ENCODE measurements around the gene RALGAPA2. TPM values are rescaled to one million over a fixed set of nuclear protein-coding genes. Genes with fewer than 3 reads are reported as not detected.

The RALGAPA2 gene
- total and polyA plus RNA-seq, 2 of the 13 experiments (the other 11 are each of a cell fraction or from before 2014, with no cell fraction given), result 13.8 to 17.7 TPM

DNA sequence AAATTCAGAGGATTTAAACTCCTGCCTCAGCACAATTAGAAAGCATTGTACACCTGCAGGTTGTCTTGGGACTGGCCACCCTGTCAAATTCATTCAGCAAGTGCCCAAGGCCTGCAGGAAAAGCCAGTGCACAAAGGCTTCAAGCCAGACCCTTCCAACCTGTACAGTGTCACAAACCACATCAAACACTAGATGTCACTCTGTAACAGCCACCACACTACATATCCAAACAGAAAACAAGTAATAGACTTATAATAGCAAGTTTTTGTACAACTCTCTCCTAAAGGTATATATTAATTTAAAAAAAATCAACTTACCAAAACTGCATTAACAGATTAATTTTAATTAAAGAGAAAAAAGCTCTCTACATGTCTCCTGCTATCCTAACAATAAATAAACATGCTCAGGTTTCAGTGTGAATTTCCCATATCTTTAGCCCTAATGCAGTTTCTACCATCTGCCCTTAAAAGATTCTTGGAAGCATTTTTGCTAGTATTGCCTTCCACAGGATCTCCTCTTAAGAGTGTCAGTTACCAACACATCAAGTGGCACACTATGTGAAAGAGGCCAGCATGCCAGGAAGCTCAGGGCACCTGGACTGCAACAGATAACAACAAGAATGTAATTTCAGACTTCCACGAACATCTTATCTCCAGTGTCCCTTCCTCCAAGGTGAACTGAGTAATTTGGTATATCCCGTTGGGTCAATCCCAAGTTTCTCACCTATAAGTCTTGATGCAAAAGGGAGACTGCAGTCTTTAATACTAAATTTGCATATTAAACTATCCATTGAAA, 47.5 kb downstream of the RALGAPA2 start:
- peak; percentile 99 for ATAC-seq
- 78% methylated on average over 2 of the region's 2 CpGs for WGBS (ENCODE audit: low lambda C conversion rate)
- H3K4me2 ChIP-seq (ENCODE audit: low read depth, low read length), result no peak overlapping the region
- in situ Hi-C loops (cut with HindIII; ENCODE audit: extremely low pct_ligation_motif_present, low pct_unique_long_range_greater_than_20kb), result loop anchor here (5.0 kb wide), 1 partner anchor 157 kb away; no protein-coding TSS in a partner anchor
- H3K4me1 ChIP-seq (ENCODE audit: insufficient read depth, low read length), result no peaks in the 10 kb centered on the region
- CTCF ChIA-PET (ENCODE audit: low intra/inter-chr PET ratio, low total read pairs), result interaction anchor here (1.0 to 4.0 kb wide), 3 partner anchors 155 to 196 kb away, joined by 5 to 95 read pairs (median 7); no protein-coding TSS in a partner anchor
- POLR2A ChIA-PET, result no interaction called here
- no peak overlapping the region for H3K9ac ChIP-seq (ENCODE audit: insufficient read depth, low read depth, low read length)
- peak; percentile 71 for DNase-seq (ENCODE audit: low spot score)
- H3K27me3 ChIP-seq (ENCODE audit: control insufficient read depth in 1 of 2, insufficient read depth in 2 of 2, low read length in 2 of 2), result no peaks in the 10 kb centered on the region
- intact Hi-C loops (cut with micrococcal nuclease; ENCODE audit: unreplicated experiment), result loop anchor here (1.0 kb wide), 2 partner anchors 47 to 160 kb away; partner anchors contain the start of gene RALGAPA2
- H3K9me3 ChIP-seq (ENCODE audit: low read length), result no peaks in the 10 kb centered on the region
- H3K4me3 ChIP-seq (replicated peaks in 1 of 3; ENCODE audit: insufficient read depth in 1 of 3, low read depth in 2 of 3, low read length in 3 of 3), result no peak overlapping the region
- no peak overlapping the region for H2AFZ ChIP-seq (ENCODE audit: low read length)
- FAIRE-seq, result peak; percentile 98
- H3K36me3 ChIP-seq (replicated peaks in 1 of 2; ENCODE audit: control insufficient read depth in 1 of 2, insufficient read depth in 2 of 2, low read length in 2 of 2), result no peaks in the 10 kb centered on the region; a peak in 1 of 5 replicates
- H3K27ac ChIP-seq (ENCODE audit: extremely low read length, insufficient read depth, low read length), result no peak overlapping the region
- no peaks in the 10 kb centered on the region for H3K79me2 ChIP-seq (ENCODE audit: insufficient read depth, low read length)
- BruUV-seq (replicated peaks), result no TSS peak
- H4K20me1 ChIP-seq (ENCODE audit: insufficient read depth, low read length), result peaks cover 10% of the 10 kb centered on the region
- peak; percentile 34; the same call in 1 of the 2 replicates for TF ChIP-seq THAP11 (CRISPR knock-in tag; IDR thresholded peaks at IDR 0.05)
- no peak for TF ChIP-seq ZNF558 (CRISPR knock-in tag; IDR thresholded peaks at IDR 0.05; ENCODE audit: borderline replicate concordance)
- TF ChIP-seq EZH2 (conservative IDR thresholded peaks at IDR 0.05; ENCODE audit: low read depth, low read length), result no peak
- no peak for TF ChIP-seq ZBTB7B (CRISPR knock-in tag; IDR thresholded peaks at IDR 0.05)
- peak; percentile 93 for TF ChIP-seq STAG1 (CRISPR knock-in tag; IDR thresholded peaks at IDR 0.05)
- TF ChIP-seq ZNF781 (CRISPR knock-in tag; IDR thresholded peaks at IDR 0.05; ENCODE audit: borderline replicate concordance, not compliant biosample characterization), result no peak
- peak; percentile 85 for TF ChIP-seq RAD21 (CRISPR knock-in tag; IDR thresholded peaks at IDR 0.05)
- TF ChIP-seq, protein P1, sequence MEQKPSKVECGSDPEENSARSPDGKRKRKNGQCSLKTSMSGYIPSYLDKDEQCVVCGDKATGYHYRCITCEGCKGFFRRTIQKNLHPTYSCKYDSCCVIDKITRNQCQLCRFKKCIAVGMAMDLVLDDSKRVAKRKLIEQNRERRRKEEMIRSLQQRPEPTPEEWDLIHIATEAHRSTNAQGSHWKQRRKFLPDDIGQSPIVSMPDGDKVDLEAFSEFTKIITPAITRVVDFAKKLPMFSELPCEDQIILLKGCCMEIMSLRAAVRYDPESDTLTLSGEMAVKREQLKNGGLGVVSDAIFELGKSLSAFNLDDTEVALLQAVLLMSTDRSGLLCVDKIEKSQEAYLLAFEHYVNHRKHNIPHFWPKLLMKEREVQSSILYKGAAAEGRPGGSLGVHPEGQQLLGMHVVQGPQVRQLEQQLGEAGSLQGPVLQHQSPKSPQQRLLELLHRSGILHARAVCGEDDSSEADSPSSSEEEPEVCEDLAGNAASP (CRISPR knock-in tag; IDR thresholded peaks at IDR 0.05; ENCODE audit: borderline replicate concordance), result peak; percentile 24; the same call in 1 of the 2 replicates
- peak; percentile 56 for TF ChIP-seq XRCC5 (optimal IDR thresholded peaks at IDR 0.05; ENCODE audit: low read length)
- no peak for TF ChIP-seq MIXL1 (CRISPR knock-in tag; IDR thresholded peaks at IDR 0.05)
- peak; percentile 34 to 38; a peak in 3 of 4 replicates for TF ChIP-seq MAFK (conservative IDR thresholded peaks at IDR 0.05 in 1 of 2, IDR thresholded peaks at IDR 0.05 in 1 of 2; ENCODE audit: low read length in 2 of 2)
- TF ChIP-seq, protein P2, sequence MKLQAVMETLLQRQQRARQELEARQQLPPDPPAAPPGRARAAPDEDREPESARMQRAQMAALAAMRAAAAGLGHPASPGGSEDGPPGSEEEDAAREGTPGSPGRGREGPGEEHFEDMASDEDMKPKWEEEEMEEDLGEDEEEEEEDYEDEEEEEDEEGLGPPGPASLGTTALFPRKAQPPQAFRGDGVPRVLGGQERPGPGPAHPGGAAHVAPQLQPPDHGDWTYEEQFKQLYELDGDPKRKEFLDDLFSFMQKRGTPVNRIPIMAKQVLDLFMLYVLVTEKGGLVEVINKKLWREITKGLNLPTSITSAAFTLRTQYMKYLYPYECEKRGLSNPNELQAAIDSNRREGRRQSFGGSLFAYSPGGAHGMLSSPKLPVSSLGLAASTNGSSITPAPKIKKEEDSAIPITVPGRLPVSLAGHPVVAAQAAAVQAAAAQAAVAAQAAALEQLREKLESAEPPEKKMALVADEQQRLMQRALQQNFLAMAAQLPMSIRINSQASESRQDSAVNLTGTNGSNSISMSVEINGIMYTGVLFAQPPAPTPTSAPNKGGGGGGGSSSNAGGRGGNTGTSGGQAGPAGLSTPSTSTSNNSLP (IDR thresholded peaks at IDR 0.05; ENCODE audit: low read depth, low read length), result peak; percentile 45; the same call in 1 of the 2 replicates
- TF ChIP-seq ZNF441 (CRISPR knock-in tag; IDR thresholded peaks at IDR 0.05; ENCODE audit: borderline replicate concordance), result no peak
- TF ChIP-seq TBX3 (IDR thresholded peaks at IDR 0.05; ENCODE audit: borderline replicate concordance), result no peak
- no peak for TF ChIP-seq ZMYM4 (CRISPR knock-in tag; IDR thresholded peaks at IDR 0.05)
- TF ChIP-seq, protein P3, sequence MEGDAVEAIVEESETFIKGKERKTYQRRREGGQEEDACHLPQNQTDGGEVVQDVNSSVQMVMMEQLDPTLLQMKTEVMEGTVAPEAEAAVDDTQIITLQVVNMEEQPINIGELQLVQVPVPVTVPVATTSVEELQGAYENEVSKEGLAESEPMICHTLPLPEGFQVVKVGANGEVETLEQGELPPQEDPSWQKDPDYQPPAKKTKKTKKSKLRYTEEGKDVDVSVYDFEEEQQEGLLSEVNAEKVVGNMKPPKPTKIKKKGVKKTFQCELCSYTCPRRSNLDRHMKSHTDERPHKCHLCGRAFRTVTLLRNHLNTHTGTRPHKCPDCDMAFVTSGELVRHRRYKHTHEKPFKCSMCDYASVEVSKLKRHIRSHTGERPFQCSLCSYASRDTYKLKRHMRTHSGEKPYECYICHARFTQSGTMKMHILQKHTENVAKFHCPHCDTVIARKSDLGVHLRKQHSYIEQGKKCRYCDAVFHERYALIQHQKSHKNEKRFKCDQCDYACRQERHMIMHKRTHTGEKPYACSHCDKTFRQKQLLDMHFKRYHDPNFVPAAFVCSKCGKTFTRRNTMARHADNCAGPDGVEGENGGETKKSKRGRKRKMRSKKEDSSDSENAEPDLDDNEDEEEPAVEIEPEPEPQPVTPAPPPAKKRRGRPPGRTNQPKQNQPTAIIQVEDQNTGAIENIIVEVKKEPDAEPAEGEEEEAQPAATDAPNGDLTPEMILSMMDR (CRISPR knock-in tag; IDR thresholded peaks at IDR 0.05), result peak; percentile 89
- TF ChIP-seq ZNF121 (CRISPR knock-in tag; IDR thresholded peaks at IDR 0.05), result no peak
- TF ChIP-seq ZNF7 (CRISPR knock-in tag; IDR thresholded peaks at IDR 0.05), result no peak
- TF ChIP-seq SRF (IDR thresholded peaks at IDR 0.05; ENCODE audit: low read depth, low read length), result no peak
- TF ChIP-seq SMC3 (IDR thresholded peaks at IDR 0.05; ENCODE audit: low read length), result peak; percentile 95

Data from HepG2 (cell line).